SU-DHL-6 (cell line): ENCODE results near the gene SLC23A2.

ENCODE experiments used
- CTCF ChIP-seq: fragments of 200-600 bp; sonication (generic); IDR thresholded peaks from one replicate; pipeline ENCODE4 v1.5.1; 2017; ENCODE audit warnings: antibody characterized with exemption, mild to moderate bottlenecking, low read length, moderate library complexity; ENCODE audit not compliant: insufficient read depth, poor library complexity, severe bottlenecking
- EZH2phosphoT487 ChIP-seq: fragments of 200-600 bp; sonication (generic), shearing (Covaris generic); conservative IDR thresholded peaks from 2 replicates; pipeline ENCODE4 v1.6.1; 2018; ENCODE audit warnings: mild to moderate bottlenecking, antibody characterized with exemption, low read length, moderate library complexity, mixed read lengths

- no peak for TF ChIP-seq CTCF
- TF ChIP-seq EZH2phosphoT487, result no peak
Observed at GRCh38 chr20:4832469-4832868, 168.8 kb downstream of the SLC23A2 start.
